ENCODE measurements around the gene TBC1D21.
A peak's percentile ranks its signal among the peaks of the same experiment; 100 is the strongest.

The TBC1D21 gene, protein sequence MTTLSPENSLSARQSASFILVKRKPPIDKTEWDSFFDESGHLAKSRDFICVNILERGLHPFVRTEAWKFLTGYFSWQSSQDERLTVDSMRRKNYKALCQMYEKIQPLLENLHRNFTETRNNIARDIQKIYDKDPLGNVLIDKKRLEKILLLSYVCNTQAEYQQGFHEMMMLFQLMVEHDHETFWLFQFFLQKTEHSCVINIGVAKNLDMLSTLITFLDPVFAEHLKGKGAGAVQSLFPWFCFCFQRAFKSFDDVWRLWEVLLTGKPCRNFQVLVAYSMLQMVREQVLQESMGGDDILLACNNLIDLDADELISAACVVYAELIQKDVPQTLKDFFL

DNA sequence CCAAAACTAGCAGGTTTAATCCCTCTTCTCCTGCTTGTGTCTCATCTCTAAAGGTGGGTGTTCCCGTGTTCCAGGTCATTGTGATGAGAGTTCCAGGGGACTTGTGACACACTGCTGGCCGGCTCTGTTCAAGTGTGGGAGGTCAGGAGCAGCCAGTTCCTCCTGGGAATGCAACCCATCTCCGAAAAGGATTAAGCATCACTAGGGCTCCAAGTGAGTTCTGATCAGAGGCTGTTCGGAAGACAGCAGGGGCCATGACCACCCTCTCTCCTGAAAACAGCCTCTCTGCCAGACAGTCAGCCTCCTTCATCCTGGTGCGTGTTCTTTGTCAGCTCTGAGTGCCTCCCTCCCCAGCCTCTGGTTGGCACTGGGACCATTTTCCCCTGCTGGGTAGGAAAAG, at the start of gene TBC1D21:
TBC1D21 (plus strand) TSS at position 109 of the 400 bp plus-strand sequence; CDS start at position 255, 146 bp downstream.
- no peak for DNase-seq

DNA sequence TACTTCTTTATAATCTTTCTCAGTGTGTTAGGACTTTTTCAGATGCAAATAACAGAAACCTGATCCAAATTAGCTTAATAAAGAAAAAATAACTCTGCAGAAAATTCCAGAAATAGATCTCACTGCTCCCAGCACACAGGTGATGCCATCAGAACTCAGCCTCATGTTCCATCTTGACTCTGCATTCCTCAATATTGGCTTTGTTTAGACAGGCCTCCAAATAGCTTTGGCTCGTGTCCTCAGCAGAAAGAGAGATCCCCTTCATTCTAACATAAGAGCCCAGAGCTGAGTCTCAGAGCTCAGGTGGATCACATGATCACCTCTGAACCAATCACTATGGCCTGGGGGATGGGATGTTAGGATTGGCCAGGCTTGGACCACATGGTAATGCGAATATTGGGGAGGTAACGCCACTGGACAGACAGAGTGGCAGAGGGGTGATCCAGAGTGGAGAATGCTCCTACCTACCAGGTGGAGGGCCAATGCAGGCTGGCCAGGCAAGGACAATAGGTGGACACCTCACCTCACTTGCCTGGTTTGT, 46.6 kb upstream of the TBC1D21 start:
- DNase-seq: no peak

DNA sequence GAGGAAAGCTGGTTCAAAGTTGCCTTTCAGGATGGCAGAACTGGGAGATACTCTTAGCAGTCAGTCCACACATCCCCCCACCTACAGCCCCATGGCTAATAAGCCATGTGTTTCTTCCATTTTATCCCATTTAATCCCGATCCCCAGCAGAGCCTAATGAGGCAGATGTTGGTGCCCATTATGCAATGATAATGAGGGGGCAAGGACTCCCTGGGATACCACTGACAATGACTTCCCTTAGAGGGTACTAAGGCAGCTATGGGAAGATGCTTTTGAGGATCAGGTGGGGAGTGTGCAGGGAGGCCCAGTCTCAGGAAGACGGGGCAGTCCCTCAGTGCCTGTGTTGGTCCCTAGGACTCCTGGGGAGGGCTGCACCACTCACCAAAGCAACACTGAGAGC, 43.8 kb upstream of the TBC1D21 start:
- DNase-seq: no peak

DNA sequence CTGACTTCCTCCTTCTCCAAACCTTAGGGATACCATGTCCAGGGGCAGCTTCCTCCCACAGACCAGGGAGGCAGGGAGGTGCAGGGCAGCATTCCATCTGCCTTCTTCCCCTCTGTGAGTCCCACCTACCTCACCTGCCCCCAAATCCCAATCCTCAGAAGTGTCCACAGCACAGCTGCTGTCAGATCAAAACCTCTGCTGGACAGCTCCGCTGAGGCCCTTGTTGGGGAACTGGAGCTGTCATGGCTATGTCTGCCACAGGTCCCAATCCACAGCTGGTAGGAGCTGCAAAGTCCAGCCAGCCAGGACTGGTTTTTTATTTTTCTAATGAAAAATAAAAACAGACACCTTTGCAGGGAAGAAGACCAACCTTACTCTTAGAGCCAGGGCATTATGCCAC, 40.7 kb upstream of the TBC1D21 start:
- DNase-seq: no peak

DNA sequence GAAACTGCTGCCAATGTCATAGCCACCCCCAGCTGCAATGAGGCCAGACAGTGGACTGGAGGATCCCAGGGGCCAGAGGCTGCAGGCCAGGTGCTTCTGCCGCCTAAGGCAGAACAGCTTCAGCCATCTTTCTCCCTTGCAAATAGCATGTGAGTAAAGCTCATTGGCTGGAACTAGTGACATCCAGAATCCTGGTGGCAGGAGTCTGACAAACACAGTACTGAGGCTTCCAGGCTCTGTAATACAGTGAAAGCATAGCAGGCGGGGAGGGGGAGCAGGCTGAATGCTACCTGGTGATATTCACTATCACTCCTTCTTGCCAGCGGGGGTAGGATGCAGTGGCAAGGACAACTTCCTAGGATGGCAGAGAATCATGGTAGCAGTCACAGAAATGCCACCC, 36.5 kb upstream of the TBC1D21 start:
- no peak for DNase-seq

DNA sequence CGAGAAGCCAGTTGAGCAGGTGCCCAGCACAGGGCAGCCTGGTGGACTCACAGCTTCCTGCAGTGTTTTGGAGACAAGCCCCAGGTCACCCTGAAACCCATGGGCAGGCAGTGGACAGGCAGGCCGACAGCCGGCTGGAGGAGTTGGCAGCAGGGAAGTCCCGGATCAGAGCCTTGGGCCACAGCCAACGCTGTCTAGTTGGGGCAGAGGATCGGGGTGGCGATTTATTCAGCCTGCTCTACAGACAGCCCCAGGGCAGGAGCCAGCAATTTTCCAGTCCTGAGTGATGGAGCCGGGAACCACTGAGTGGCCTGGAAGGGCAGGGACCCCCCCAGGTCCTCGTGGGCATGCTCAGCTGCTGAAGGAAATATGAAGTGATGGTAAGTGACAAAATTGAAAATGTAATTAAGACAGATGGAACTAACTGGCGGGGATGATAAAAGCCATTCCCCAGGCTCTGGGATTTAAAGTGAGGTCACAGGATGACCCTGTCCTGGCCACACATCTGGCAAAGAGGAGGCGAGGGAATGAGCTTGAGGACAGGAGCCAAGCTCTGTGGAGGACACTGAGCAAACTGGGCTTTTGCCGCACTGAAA, 34.4 kb upstream of the TBC1D21 start:
- DNase-seq: peak; percentile 73

DNA sequence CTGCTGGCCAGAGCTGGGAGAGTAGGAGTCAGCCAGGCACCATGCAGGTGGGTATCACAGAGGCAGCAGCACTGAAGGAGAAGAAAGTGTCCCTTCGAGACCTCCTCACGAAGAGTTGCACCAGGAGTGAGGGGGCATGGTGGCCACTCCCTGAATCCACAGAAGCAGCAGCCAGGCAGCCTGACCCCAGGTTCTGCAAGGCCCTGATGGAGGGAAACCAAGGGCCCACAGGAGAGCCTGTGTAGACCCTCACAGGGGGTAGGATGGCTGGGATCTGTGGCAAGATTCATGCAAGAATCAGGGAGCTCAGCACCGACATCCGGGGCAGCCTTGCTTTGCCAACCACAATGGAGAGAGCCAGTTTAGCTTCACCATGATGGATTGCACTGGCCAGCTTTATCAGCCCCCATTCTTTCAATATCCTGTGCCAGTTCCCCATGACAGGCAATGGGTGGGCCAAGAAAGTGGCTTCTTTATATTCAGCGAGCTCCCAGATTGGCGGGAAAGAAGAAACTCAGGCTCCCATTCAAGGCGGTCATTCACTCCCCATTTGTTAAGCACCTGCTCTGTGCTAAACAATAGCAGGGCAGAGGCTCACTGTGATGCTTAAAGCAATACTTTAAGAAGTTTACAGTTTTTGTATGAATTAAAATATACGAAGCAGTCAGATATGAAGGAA, 33.5 kb upstream of the TBC1D21 start:
- no peak for DNase-seq

DNA sequence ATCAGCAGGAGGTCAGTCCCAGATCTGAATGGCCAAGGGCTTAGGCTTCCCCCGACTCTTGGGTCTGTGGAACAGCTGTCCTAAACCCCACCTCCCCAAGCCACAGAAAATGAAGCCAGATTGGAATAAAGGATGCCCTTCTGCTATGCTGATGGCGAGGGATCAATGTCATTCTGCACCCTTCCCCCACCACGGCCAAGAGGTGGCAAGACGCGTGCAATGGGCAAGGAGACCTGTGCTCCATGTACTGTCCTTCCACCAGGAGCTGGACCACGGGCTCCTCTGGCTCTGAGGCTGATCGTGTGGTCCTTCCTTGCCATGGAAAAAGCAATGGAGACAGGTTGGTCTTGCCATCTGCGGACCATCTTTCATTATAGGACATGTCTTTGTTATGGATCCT, 32.6 kb upstream of the TBC1D21 start:
- DNase-seq: no peak

DNA sequence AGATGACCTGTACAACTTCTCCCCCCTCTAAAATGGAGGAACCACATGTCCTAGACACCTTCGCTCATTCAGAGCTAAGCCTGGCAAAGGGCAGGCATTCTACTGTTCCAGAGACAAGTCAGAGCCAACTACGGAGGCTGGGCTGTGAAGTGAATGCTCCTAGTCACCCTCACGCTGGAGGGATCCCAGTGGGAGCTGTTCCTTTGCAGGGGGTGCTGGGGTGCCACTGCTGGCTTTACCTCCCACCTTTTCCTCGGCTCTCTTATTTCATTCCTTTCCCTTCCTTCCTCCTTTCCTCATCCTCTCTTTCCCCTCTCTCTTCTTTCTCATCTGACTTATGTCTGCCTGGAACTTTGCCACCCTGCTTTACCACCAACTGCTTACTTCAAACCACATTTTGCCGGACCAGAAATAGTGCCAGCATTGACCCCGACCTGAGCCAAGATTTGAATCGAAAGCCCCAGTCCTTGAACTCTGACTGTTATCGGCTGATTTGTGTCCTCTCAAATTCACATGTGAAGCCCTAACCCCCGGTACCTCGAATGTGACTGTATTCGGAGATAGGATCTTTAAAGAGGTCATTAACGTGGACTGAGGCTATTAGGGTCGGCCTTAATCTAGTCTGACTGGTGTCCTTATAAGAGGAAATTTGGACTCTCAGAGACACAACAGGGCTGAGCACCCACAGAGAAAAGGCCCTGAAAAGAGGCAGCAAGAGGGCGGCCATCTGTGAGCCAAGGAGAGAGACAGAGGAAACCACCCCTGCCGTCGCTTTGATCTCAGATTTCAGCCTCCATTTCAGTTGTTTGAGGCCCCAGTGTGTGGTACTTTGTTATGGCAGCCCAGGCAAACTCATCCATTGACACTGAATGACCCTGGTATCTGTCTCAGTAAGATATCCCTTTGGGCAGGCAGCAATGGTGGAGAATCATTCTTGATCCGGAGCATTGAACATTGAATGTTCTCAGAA, 31.3 kb upstream of the TBC1D21 start:
- no peak for DNase-seq

DNA sequence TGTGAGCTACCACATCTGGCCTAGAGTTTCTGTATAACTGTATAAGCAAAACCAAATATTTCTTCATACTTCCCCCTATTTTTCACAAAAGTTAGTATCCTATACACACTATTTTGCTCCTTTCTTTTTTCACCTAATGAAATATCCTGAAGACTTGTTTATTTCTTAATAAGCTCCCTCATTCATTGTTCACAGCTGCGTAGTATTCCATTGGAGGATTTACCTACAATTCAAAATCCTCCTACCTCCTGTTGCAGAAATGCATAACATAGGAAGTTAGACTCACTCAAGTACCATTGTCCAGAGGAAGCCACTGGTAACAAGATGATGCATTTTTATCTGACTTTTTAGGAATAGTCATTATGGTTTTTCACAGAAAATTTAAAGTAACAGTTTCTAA, 29.6 kb upstream of the TBC1D21 start:
- no peak for DNase-seq

DNA sequence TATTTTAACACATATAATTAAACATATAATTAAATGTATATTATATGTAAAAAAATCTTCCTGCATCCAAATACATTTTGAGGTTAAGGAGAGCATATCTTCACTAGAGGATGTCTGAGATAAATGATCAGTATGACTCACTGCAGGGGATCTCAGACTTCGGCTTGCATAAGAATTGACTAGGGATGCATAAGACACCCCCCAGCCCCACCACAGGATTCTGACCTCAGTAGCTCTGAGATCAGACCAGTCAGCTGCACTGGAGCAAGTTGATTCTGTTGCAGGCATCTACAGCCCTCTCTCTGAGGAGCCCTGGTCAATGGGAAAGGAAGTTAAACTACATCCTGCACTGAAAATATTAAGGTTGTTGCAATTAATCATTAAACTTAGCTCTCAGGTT, 29.0 kb upstream of the TBC1D21 start:
- DNase-seq: no peak

DNA sequence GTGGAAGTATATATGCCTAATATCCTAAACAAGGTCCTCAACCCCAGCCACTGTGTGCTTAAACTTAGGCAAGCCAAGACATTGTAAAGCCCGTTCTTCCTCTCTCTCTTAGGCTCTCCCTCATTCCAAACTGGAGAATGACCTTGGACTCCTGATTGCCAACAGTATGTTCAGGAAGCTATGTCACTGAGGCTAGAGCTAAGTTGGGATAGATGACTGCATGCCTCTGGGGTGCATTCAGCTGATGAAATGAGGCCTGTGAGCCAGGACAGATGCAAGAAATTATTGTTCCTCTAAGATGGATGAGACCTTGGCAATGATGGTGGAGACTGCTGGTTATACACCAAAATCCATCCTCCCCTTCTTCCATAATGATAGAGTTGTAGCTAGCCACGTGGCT, 27.9 kb upstream of the TBC1D21 start:
- DNase-seq: no peak

DNA sequence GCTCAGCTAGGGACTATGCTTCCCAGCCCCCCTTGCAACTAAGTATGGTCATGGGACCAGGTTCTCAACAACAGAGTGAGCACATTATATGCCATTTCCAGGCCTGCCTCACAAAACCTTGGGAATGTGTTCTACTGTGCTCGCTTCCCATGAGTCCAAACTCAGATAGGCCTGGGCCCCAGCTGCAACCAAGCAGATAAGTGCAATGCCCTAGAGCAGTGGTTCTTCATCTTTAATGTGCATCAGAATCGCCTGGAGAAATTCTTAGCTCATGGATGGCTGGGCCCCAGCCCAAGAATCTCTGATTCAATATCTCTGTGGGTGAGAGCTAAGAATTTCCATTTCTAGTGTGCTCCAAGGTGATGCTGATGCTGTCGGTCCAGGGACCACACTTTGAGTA, 27.5 kb upstream of the TBC1D21 start:
- no peak for DNase-seq

DNA sequence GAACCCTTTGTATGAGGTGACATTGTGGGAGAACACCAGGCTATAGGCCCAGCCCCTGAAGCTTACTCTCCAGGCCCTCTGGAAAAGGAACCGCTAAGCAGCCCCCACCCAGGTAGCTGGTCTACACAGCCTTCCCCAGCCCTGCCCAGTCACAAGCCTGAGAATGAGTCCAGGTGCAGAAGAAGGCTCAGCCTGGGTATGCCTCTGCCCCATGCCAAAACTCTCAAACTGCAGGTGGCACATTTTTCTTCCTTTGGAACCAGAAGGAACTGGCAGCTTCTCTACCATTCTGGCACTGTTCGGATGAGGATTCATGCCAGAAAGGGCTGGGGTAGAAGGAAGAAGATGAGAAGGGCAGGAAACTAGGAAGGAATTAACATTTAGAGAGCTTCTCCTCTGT, 23.7 kb upstream of the TBC1D21 start:
- no peak for DNase-seq

DNA sequence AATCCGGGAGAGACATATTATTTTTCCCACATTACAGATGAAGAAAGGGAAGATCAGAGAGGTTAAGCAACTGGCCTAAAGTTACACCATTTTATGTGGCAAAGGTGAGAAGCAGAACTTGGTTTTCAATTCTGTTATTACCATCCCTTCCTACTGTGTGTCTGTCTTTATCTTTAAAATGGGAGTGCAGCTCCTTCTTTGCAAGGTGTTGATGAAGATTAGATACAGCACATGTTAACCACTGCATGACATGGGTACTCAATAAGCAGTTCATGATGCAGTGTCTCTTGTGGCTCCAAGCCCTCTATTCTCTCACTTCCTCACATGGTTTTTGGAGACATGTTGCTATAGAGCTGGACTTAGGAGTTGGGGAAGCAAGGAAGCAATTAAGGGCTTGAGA, 23.1 kb upstream of the TBC1D21 start:
- no peak for DNase-seq

DNA sequence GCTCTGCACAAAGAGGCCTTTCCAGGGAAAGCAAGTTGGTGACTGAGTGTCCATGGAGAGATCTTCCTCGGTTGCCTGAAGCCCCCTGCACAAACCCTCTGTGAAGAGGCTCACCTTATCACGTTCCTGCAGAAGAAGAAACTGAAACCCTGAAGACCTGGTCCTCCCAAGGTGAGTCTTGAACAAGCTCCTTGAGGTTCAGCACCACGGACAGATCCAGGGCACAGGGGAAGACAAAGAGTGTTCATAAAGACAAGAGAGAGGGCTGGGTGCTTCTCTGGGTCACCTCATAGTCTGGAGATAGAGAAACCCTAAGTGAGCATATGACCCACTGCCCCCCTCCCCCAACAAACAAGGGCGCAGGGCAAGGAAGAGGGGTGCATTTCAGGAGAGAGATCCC, 21.7 kb upstream of the TBC1D21 start:
- peak; percentile 52 for DNase-seq

DNA sequence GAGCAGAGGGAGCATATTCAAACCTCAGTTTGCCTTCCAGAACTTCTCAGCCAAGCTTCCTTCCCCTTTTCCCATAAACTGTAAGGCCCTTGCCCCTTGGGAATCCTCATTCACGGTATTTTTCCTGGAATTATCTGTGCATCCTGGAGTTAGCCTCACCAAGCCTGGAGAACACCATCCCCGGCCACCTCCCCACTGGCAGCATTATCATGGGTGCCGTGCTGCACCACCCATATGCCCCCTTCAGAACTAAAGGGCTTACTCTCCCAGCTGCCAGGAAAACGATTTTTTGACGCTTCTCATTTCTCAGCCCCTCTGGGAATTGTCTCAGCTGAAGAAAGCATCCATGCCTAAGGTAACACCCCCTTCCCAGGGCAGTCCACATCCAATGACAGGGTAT, 20.9 kb upstream of the TBC1D21 start:
- DNase-seq: no peak

DNA sequence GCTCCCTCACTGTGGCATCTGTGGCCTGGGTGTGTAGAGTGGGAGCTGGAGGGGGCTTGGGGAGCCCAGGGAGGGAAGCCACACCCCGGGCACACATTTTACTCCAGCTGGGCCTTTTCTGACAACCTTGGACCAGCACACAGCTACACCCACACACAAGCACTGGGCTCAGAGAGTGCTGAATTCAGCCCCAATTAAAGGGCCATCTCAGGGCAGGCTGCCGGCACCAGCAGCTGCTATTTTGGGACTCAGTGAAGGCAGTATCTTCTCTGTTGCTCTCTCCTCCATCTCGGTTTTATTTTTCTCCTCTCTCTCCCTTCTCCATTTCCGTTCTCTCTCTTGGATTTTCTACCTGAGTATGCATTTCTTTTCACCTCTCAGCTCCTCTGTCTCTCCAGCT, 19.1 kb upstream of the TBC1D21 start:
- no peak for DNase-seq

DNA sequence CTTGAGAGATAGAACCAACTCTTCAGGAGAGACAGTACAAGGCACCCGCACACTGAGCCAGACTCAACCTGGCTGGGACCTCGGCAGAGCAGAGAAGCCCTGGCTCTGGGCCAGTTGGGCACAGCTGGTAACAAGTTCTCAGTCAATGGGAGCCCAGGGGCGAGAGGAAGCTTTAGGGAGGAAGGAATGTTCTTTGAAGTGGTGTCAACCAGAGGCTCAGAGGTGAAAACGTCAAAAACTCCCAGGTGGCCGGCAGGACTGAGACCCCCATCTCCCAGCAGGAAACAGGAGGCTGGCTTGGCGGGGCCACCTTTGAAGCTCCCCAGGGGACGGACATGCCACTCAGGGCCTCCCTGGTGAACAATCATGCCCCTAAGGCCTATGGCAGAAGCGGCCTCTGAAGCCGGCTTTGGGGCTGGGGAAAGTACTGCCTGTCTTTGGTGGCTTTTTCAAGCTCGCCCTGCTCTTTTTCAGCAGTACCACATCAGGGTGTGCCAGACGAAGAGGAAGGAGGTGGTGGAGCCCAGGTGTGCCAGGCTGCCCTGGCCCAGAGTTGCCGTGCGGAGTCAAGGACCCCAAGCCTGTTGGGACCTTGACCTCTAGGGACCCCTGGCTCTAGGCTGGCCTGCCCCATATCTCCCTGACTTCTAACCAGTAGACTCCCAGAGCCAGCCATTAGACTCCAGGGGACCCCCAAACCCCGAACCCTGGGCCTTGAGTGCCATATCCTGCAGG, 16.7 kb upstream of the TBC1D21 start:
- no peak for DNase-seq

DNA sequence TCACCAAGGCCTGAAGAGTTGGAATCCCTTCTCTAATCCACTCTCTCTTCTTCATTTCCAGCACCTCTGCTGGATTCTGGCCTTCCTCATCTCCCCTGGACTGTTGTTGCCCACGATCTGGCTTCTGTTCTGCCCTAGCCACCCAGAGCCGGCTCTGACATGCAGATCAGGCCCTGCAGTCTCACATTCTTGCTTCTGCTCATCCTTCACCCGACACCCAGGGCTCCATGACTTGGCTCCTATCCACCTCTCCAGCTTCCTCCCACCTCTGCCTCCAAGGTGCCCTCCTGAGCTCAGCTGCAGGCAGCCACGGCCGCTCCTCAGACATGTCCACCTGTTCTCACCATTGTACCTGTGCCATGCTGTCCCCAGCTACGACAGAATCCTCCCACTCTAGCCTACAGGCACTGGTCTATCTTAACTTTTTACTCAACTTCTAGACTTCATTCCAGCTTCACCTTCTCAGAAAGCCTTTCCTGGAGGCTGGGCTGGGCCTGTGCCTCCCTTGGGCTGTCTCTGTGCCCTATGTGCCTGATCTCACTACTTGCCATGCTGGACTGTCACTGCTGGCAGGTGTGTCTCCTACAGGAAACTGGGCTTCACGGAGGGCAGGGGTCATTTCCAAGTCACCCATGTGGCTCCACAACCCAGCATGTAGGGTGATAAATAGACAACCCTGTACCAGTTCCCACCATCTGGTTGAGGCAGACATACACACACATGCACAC, 16.0 kb upstream of the TBC1D21 start:
- no peak for DNase-seq

DNA sequence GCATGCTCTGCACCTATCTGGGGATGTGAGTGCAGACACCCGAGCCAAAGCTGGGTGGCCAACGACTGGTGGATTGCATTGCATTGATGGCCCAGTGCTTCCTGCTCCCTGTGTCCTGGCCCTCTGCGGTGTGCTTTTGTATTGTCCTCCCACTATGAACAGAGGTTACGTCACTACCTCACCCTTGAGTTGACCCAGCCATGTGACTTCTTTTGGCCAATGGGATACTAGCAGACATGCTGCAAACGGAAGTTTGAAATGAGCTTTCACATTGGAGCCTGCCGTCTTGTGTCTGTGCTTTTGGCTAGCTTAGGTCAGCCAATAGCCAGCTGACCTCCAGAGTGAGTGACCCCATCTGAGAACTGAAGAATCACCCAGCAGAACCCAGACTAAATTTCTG, 15.3 kb upstream of the TBC1D21 start:
- no peak for DNase-seq
